ENCODE results near the gene NKD1.

The NKD1 gene

DNA sequence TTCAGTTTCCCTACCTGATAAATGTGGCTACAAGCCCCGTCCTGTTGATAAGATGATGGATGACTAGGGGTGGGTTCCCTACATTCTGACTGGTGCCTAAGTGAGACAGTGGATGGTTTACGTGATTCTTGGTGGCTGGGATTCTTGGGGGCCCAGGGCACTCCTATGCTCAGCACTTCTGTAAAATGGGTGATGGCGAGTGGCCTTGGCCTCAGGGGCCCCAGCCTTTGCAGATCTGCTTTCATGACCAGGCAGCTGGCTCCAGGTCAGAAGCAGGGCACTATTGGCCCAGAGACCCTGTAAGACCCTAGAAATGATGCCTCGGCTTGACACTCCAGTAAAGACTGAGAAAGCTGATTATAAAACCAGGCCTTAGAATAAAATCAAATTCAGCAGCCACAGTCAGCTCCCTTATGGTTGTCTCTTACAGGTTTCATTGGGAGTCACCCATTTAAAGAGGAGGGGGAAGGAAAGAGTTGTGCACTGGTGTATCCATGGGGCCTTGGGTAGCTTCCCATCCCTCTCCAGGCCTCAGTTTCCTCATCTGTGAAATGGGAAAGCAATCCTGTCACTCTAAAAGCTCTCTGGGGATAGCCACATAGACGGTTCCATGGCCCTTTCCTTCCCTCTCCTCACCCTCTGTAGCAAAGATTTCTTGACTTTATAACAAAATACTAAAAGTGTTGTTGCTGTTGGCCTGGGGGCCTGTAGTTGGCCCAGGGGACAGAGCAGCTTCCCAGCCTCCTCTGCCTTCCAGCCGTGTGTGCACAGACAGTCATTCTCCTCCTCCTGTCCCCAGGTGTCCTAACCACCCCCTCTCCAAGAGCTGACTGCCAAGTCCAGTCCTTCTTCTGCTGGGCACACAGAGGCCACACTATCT, 131.7 kb downstream of the NKD1 start:
- peak; percentile 11 for DNase-seq

DNA sequence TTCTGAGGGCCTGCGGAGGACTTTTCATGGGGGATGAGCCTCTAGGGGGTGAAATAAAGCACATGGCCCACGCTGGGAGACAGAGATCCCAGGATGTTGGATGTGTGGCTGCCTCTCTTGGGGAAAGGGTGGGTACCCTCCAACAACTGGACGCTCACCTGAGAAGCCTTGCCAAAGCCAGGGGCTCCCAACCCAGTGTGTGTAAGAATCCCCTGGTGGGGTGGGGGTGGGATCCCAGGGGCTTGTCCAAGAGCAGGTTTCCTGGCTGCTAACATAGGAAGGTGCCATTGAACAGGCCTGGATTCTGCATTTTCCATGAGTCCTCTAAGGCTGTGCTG, 132.3 kb downstream of the NKD1 start:
- DNase-seq, result peak; percentile 2

DNA sequence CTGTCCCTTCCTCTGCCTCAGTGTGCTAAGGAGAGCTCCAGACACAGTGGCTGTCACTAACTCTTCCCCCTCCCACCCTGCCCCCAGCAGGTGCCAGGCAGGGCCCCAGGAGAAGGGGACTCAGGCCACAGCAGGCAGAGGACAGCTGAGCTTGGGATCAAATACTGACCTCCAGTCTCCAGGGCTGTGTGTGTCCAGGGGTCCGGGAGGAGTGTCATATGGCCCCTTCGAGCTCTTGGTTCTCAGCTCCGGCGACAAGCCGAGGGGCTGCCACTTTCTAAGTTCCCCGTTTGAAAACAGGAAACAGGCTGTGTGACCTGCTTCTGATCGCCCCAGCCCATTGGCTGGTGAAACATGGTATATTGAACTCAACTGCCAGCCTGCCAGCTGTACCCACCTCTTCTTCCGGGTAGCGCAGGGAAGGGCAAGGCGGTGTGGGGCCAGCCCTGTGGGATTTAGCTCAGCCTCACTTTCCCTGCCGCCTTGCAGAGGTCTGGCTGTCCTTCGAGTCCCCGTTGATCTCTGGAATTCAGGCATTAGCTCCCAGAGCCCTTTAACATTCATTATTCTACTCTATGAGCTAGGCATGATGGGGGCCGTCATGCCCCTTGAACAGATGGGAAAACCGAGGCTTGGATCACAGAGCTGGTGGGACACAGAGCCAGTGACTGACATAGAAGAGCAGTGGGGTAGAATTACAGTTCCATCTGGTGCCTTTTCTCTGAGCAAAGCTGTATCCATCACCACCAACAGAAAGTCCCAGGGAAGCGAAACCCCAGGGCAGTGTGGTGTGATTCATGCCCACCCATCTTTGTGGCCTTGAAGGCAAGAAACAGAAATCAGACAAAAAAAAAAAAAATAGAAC, 133.1 kb downstream of the NKD1 start, which contains the start of gene SNX20:
TSS of gene SNX20 (minus strand) at position 292 of the 865 bp plus-strand sequence. CDS start 3,786 bp downstream, outside the sequence.
- peak; percentile 59 for DNase-seq

DNA sequence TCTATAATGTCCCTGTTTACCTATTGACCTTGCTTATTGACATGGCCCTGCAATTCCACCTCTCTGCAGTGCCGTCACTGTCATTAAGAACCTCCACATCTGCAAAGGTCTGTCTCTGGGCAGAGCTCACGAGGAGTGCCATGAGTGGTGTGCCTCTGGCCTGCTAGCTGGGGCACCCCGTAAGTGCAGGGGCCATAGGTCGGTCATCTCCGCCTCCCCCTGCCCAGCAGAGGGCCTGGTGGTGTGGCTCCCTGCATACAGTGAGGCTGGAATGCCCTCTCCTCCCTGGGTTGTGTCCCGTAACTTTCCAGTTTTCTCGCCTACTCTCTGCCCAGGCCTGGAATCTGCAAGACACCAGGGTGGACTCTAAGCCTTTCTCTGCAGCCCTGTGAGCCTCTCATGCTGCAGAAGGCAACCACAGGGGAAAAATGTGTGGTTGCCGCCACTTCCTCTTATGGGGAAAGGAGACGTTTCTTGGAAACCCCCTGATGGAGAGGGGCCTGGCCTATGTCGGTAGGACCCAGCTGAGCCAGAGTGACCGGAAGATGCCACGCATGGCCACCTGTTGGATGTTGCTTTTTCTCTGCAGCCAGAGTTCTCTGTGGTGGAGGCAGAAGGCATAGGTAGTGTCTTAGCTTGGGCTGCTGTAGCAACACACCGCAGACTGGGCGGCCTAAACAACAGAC, 135.6 kb downstream of the NKD1 start:
- no peak for DNase-seq

DNA sequence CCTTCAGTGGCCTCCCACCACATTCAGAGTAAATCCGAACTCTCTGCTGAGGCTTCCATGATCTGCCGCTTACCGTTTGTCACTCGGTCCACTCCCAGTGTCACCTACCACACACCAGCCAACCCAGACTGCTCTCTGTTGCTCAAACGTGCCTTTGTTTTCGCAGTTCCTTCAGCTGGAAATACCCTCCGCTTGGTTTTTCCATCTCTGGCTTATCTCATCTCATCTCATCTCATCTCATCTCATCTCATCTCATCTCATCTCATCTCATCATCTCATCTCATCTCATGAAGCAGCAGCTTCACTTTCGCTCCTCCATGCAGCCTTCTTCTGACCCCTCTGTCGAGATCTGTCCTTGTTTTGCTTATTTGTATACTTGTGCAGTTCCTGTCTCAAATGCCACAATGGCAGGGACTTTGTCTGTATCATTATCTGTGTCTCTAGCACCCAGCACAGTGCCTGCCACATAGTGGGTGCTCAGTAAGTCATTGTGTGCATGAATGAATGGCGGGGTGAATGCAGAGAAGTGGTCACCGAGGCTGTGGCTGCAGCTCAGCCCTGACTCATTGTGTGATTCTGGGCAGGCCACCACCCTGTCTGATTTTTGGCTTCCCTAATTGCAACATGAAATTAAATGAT, 136.7 kb downstream of the NKD1 start:
- no peak for DNase-seq

DNA sequence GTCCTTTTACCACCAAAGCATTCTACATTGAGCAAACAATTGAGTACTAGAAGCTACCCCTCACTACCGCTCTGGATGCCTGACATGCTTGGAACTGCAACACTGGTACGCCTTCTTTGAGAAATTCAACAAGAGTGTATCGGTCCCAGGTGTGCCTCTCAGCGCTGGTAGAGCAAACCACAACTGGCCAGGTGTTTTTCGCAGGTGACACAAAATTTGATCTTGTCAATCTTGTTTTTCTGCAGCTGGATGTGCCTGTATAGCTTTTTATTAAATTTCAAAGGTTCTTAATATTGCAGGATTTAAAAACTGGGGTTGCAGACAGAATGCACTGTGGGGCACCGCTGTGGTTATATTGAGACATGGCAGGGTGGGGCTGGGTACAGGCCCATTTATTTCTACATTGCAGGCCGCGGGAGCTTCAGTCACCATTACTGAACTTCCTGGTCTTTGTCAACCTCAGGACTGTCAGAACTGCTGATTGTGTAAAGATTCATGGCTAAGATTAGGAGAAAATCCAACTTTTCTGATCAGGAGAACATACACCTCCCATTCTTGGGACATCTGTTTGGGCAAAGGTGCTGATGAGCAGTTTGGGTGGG, 137.4 kb downstream of the NKD1 start:
- no peak for DNase-seq

DNA sequence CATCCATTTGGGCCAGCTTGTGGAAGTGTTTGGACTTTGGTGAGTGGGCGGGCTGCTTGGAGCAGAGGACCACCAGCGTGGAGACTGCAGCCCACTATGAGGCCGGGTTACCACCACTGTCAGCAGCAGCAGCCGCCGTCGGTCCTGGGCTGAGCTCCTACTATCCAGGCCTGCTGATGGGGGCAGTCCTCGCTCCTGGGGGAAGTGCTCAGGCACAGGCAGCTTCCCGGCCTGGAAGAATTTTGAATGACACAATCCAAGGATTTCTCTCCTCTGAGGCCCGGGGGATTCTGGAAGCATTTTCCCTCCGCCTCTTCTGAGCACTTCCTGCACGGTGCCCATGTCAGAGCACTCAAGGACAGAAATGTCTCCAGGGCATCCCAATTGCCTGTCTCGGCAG, 139.9 kb downstream of the NKD1 start:
- DNase-seq, result no peak

DNA sequence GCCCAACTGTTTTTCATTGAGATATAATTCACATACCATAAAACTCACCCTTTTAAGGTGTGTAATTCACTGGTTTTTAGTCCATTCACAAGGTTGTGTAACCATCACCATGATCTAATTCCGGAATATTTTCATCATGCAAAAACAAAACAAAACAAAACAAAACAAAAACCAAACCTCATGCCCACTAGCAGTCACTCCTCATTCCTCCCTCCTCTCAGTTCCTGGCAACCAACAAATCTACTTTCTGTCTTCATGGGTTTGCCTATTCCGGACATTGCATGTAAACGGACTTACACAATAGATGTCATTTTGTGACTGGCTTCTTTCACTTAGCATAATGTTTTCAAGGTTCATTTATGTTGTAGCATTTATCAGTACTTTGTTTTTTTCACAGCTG, 140.7 kb downstream of the NKD1 start:
- DNase-seq, result no peak

DNA sequence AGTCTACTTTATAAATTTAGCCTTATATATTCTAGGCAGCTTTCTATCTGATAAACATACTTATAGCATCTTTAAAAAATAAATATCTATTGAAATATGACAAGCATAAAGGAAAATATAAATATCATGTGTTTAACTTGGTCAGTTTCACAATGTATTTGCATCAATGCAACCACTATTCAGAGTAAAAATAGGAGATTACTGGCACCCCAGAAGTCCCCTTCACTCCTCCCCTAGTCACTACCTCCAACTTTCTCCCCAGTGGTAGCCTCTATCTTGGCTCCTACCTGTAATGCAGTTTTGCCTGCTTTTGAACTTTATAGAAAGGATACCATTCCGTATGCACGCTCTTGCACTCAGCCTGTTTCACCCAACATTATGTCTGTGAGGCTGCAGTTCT, 142.0 kb downstream of the NKD1 start:
- no peak for DNase-seq

DNA sequence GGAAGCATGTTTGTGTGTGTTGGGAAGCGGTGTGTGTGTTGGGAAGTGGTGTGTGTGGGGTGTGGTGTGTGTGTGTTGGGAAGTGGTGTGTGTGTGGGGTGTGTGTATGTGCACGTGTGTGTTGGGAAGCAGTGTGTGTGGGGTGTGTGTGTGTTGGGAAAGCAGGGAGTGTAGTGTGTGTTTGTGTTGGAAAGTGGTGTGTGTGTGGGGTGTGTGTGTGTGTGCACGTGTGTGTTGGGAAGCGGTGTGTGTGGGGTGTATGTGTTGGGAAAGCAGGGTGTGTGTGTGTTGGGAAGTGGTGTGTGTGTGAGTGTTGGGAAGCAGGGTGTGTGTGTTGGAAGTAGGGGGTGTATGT, 144.4 kb downstream of the NKD1 start:
- no peak for DNase-seq

DNA sequence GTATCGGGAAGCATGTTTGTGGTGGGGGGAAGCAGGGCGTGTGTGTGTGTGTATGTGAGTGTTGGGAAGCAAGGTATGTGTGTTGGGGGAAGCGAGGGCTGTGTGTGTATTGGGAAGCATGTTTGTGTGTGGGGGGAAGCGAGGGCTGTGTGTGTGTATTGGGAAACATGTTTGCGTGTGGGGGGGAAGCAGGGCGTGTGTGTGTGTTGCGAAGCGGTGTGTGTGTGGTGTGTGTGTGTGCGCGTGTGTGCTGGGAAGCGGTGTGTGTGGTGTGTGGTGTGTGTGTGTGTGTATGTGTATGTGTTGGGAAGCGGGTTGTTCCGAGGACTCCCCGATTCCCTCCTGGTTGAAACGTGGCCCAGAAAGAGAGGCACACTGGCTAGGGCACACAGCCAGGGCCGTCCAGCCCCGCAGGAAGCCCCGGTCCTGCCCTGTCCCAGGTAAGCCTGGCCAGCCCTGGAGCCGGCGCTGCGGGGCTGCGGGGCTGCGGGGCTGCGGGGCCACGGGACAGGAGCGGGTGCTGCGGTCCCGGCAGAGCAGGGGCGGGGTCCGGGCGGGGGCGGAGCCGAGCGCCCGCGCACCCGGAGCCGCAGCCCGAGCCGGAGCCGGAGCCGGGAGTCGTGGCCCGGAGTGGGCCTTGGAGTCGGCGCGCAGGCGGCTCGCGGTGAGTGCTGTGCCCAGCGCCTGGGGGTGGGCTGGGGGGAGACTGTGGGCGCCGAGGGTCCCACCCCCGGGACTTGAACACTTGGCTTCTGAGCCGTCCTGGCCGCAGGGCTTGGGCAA, 145.0 kb downstream of the NKD1 start, which contains the start of gene NOD2:
TSS of gene NOD2 (plus strand) at position 608 of the 783 bp plus-strand sequence. CDS start 5,890 bp downstream, outside the sequence.
- no peak for DNase-seq

DNA sequence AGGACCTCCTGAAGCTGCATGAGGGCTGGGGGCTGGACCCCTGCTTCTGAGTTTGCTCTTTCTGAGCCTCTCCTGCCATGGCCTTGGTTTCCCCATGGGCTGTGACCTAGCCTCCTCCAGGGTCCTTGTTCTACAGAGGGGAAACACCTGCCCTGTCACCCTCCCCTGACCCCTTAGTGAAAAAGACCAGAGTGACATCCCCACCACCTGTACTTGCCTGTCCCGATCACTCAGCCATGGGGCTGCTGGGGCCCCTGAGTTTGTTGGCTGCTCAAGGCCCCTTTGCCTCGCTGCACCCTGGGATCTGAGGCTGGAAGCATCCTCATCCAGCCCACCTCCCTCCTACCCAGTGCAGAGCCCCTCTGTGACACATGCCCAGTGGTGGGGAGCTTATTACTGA, 146.0 kb downstream of the NKD1 start:
- DNase-seq, result no peak

DNA sequence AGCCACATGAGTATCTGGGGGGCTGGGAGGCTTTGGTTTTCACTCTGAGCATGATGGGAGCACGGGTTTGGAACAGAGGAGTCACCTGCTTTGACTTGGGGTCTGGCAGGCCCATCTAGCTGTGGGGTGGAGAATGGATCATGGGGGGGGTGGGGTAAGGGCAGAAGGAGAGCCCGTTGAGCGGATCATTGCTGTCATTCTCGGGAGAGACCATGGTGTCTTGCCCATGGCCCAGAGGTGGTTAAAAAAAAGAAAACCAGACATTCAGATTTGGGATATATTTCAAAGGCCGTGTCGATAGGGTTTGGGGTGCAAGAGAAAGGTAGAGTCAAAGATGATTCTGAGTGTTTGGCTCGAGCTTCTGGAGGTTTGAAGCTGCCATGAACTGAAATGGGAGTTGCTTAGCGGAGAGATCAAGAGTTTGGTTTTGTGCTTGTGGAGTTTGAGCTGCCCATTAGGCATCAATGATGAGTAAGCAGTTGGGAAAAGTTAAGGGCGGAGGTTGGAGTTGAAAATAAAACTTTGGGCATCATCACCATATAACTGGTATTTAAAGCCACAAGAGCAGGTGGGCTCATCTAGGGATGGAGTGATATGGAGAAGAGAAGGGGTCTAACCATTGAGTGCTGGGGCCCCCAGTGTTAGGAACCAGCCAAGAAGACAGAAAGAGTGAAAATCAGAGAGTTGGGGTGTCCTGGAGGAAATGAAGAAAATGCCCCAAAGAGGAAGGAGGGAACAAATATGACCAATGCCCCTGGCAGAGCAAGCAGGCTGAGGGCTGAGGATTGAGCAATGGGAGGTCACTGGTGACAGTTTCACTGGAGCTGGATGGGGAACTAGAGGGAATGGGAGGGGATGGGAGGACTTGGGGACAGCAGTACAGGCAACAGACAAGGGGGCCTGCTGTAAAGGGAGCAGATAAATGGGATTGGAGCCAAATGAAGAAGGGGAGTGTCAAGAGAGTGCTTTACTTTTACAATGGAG, 147.1 kb downstream of the NKD1 start:
- DNase-seq, result no peak

DNA sequence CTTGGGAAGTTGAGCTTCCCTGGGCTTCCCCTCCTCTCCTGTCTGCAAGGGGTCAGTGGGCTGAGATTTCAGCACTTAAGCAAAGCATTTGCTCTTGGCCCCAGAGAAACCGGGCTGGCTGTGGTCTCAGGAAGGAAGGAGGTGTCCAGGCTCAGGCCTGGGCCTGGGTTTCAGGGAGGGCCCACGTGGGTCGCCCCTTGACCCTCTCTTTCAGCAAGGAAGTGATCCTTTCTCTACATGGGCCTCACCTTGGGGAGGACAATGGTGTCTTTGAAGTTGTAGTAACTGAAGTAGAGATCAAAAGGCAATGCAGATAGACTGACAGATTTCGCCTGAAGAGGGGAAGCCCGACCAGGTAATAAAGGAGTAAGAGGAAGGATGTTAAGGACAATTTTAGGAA, 147.9 kb downstream of the NKD1 start:
- no peak for DNase-seq

DNA sequence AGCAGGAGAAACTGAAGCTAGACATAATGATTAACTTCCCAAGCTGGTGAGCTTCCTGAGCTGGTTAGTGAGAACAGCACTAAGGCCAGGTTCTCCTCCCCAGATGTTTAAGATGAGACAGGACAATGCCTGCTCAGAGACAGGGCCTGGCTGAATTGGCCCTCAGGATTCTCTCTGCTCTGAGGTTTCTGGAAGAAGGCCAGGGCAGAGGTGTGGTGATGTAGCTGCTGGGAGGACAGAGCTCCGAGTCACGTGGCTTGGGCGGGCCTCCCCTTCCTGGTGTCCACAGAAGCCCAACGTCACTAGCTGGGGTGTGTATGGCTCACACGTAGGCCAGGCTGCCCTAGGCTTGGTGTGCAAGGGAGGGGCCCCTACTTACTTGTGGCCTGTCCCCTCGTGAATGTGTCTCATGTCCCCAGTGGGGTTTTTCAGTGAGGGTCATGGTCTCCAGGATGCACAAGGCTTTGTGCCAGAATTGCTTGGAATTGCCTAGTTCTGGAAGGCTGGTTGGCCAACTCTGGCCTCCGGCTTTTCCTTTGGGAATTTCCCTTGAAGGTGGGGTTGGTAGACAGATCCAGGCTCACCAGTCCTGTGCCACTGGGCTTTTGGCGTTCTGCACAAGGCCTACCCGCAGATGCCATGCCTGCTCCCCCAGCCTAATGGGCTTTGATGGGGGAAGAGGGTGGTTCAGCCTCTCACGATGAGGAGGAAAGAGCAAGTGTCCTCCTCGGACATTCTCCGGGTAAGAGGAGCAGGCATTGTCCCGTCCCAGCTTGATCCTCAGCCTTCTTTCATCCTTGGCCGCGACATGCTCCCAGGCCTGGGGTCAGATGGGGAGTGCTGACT, 148.6 kb downstream of the NKD1 start:
- DNase-seq, result no peak

DNA sequence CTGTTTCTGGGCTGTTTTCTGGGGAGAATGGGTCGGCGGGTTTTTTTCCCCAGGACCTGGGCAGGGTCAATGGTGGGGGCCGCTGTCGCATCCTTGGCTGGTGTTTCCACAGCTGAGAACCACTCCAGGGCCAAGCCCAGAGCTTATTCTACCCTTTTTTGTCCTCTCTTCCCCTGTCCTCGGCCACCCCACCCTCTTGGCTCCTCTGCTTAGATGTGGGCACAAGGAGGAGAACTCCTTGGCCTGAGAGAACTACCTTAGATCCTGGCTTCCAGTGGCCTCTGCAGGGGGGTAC, 149.2 kb downstream of the NKD1 start:
- DNase-seq, result no peak

DNA sequence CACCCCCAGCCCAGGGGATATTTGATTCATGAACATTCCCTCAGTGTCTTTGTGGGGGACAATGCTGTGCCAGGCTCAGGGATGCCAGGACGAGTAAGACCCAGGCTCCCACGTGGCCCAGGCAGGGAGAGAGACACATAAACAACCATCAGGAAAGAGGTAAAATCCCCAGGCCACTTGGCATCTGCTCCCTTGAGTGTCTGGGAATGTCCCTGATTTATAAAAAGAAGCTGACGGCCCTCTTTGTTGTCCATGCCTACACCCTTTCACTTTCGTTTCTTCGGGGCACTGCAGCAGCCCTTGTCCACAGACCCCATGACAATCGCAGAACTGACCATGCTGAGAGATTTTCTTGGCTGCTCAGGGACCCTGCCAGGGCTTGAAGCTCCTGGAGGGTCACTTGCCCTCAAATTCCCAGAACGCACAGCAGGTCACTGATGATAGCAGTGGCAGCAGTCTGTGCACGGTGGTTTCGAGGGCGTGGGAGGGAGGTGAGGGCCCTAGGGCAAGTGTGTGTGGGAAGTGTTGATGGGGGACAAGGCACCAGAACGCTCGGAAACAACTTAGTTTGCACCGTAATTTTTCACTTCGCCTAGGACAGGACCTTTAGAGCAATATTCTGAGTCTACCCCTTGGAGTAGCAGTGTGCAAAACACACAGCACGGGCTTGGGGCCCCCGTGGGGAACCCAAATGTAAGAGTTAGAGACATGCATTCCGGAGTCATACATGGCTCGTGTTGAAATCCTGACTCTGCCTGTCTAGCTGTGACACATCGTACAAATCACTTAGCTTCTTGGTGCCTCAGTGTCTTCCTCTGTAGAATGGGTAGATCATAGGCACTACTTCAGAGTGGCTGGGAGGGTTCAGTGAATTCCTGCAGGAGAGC, 149.9 kb downstream of the NKD1 start:
- DNase-seq, result peak; percentile 40

Measured in activated CD8-positive, alpha-beta memory T cell treated with anti-CD3 and anti-CD28 coated beads, Interleukin-2, amount 50 U/mL, for 4 hours (primary cell).